Adrenal gland (tissue), 12 donors: ENCODE results near the gene KDM4B. TPM values are rescaled to one million over a fixed set of nuclear protein-coding genes. Genes with fewer than 3 reads are reported as not detected.

Source experiments
- DNase-seq, 7 donors: peaks; one replicate each; pipeline ENCODE4 v3.0.0-alpha.2; 2019 to 2020
- H3K27ac ChIP-seq, 5 donors: fragments of 200-600 bp; sonication (generic) in 4 of 5; 1 replicate in 3 of 5; 2 replicates in 2 of 5; pipeline versions ENCODE4 v1.5.1 to v1.8.0; 2016 to 2020; ENCODE audit warnings: mild to moderate bottlenecking in 1 of 5
- H3K27me3 ChIP-seq: fragments of 200-600 bp; 2 replicates; pipeline ENCODE4 v1.8.0; 2021
- H3K36me3 ChIP-seq, 2 donors: fragments of 200-600 bp; replicated peaks in 1 of 2; 1 replicate in 1 of 2; 2 replicates in 1 of 2; pipeline versions ENCODE4 v1.5.1 to v1.8.0; 2018 to 2022
- H3K4me1 ChIP-seq, 2 donors: fragments of 200-600 bp; replicated peaks in 1 of 2; 1 replicate in 1 of 2; 2 replicates in 1 of 2; pipeline versions ENCODE4 v1.5.1 to v1.8.0; 2018 to 2021
- H3K4me3 ChIP-seq, 4 donors: fragments of 200-600 bp; sonication (generic) in 3 of 4; one replicate each; pipeline ENCODE4 v1.5.1; 2016 to 2018
- H3K9me3 ChIP-seq, 3 donors: fragments of 200-600 bp; sonication (generic) in 1 of 3; replicated peaks in 1 of 3; 1 replicate in 2 of 3; 2 replicates in 1 of 3; pipeline versions ENCODE4 v1.5.1 to v1.8.0; 2016 to 2021
- POLR2A ChIP-seq, 2 donors: fragments of 450-650 bp; IDR thresholded peaks; one replicate each; pipeline ENCODE4 v1.6.1; 2017; ENCODE audit warnings: antibody characterized with exemption in 2 of 2, mild to moderate bottlenecking in 2 of 2, moderate library complexity in 1 of 2
- WGBS, 4 donors: extraction: QIAGEN DNeasy Blood & Tissue Kit in 2 of 4; methylation state at CpG; one replicate each; pipeline versions ENCODE4 v1.1.5 to v1.1.7; 2013 to 2017; 5-methylcytosine and 5-hydroxymethylcytosine counted together
- intact Hi-C, 2 donors: fragments of 100-400 bp; cut with DNase I; formaldehyde crosslinking; loops; one replicate each; pipeline versions ENCODE4 v1.14.1 to v1.15.0; 2022 to 2023
- polyA plus RNA-seq, 3 donors: library from polyadenylated mRNA; stranded (reverse); fragments of 200-250 nt in 2 of 3; fragments of 350-450 nt in 1 of 3; fragmentation: Illumina TruSeq in 1 of 3; extraction: RNeasy Lipid Tissue Mini Kit (QIAGEN cat#74804) in 1 of 3; gene quantifications; one replicate each; pipeline ENCODE4 v1.2.3, GENCODE V29; 2013 to 2014
- total RNA-seq, 9 donors: library from RNA; depleted of rRNA in 4 of 9; stranded (reverse); fragments of >200 nt in 4 of 9; fragments of 120-200 nt in 1 of 9; fragmentation: NEBNext Ultra II Directional in 1 of 9; extraction: Animal tissue kit (Norgen Biotek cat#: 25700) in 1 of 9; gene quantifications; one replicate each; pipeline versions ENCODE4 v1.1.0 to v1.2.4, GENCODE V29; 2013 to 2023
- TF ChIP-seq, protein P1 (sequence below), 6 experiments: fragments of 450-650 bp in 4 of 6; fragments of 200-600 bp in 2 of 6; sonication (generic) in 1 of 6; IDR thresholded peaks; 1 replicate in 5 of 6; 2 replicates in 1 of 6; pipeline versions ENCODE4 v1.5.1 to v1.8.0; 2016 to 2021; ENCODE audit warnings: antibody characterized with exemption in 6 of 6, mild to moderate bottlenecking in 2 of 6, moderate library complexity in 1 of 6
- donor health status: healthy with polysubstance abuse.
- donor health status: Bipolar disorder and iron deficiency.
- donor health status: DM: yes; HTN: yes; CAD: no.
- donor health status: DM: no; HTN: no; CAD: no.
- donor health status: DM: no; HTN: no; CAD: no.
- donor health status: DM: yes; HTN: yes; CAD: no.

The KDM4B gene
- total and polyA plus RNA-seq, 12 donors: 9.8 to 65.1 (median 39.9) TPM

GRCh38 chr19:5005096-5005495 lies 36.2 kb downstream of the KDM4B start:
- H3K27me3 ChIP-seq: no peaks in the 10 kb centered on the region
- no peaks in the 10 kb centered on the region for H3K9me3 ChIP-seq
- no peak overlapping the region for H3K4me3 ChIP-seq
- no peak for DNase-seq
- TF ChIP-seq, protein P1, sequence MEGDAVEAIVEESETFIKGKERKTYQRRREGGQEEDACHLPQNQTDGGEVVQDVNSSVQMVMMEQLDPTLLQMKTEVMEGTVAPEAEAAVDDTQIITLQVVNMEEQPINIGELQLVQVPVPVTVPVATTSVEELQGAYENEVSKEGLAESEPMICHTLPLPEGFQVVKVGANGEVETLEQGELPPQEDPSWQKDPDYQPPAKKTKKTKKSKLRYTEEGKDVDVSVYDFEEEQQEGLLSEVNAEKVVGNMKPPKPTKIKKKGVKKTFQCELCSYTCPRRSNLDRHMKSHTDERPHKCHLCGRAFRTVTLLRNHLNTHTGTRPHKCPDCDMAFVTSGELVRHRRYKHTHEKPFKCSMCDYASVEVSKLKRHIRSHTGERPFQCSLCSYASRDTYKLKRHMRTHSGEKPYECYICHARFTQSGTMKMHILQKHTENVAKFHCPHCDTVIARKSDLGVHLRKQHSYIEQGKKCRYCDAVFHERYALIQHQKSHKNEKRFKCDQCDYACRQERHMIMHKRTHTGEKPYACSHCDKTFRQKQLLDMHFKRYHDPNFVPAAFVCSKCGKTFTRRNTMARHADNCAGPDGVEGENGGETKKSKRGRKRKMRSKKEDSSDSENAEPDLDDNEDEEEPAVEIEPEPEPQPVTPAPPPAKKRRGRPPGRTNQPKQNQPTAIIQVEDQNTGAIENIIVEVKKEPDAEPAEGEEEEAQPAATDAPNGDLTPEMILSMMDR (IDR thresholded peaks at IDR 0.05): no peak
- TF ChIP-seq POLR2A (IDR thresholded peaks at IDR 0.05): no peak
- intact Hi-C loops: no loop called here
- H3K27ac ChIP-seq: peak overlapping the region in 1 of 5 donors; percentile 63
- peaks cover 7 to 22% of the 10 kb centered on the region in 2 donors for H3K4me1 ChIP-seq
- WGBS, 4 donors: 70 to 85% (median 79%) methylated on average over 2 to 5 of the region's 5 CpGs
- no peaks in the 10 kb centered on the region for H3K36me3 ChIP-seq

- H3K4me3 ChIP-seq: no peak overlapping the region
- no peaks in the 10 kb centered on the region for H3K9me3 ChIP-seq
- intact Hi-C loops: no loop called here
- no peaks in the 10 kb centered on the region for H3K27me3 ChIP-seq
- H3K27ac ChIP-seq: peak overlapping the region in 2 of 5 donors; percentile 36 to 63
- H3K36me3 ChIP-seq: no peaks in the 10 kb centered on the region
- peaks cover 7 to 23% of the 10 kb centered on the region in 2 donors for H3K4me1 ChIP-seq
- no peak for TF ChIP-seq POLR2A (IDR thresholded peaks at IDR 0.05)
- TF ChIP-seq, protein P1 (IDR thresholded peaks at IDR 0.05): no peak
- WGBS, 4 donors: 43 to 63% (median 58%) methylated on average over 9 to 10 of the region's 10 CpGs
- DNase-seq: peak in 4 of 7 donors; percentile 64 to 81 (median 74)
These were observed 37.3 kb downstream of the KDM4B start for GRCh38 chr19:5006201-5006600.

- peak overlapping the region in 1 of 5 donors; percentile 63 for H3K27ac ChIP-seq
- no peak for DNase-seq
- no peaks in the 10 kb centered on the region for H3K27me3 ChIP-seq
- intact Hi-C loops: no loop called here
- H3K4me1 ChIP-seq: peaks cover 7 to 24% of the 10 kb centered on the region in 2 donors
- no peak overlapping the region for H3K4me3 ChIP-seq
- H3K9me3 ChIP-seq: no peaks in the 10 kb centered on the region
- 90 to 95% (median 93%) methylated on average over 2 to 13 of the region's 13 CpGs for WGBS, 4 donors
- H3K36me3 ChIP-seq: no peaks in the 10 kb centered on the region
- TF ChIP-seq, protein P1 (IDR thresholded peaks at IDR 0.05): no peak
- TF ChIP-seq POLR2A (IDR thresholded peaks at IDR 0.05): no peak
These were observed 37.9 kb downstream of the KDM4B start for GRCh38 chr19:5006821-5007220.

DNA sequence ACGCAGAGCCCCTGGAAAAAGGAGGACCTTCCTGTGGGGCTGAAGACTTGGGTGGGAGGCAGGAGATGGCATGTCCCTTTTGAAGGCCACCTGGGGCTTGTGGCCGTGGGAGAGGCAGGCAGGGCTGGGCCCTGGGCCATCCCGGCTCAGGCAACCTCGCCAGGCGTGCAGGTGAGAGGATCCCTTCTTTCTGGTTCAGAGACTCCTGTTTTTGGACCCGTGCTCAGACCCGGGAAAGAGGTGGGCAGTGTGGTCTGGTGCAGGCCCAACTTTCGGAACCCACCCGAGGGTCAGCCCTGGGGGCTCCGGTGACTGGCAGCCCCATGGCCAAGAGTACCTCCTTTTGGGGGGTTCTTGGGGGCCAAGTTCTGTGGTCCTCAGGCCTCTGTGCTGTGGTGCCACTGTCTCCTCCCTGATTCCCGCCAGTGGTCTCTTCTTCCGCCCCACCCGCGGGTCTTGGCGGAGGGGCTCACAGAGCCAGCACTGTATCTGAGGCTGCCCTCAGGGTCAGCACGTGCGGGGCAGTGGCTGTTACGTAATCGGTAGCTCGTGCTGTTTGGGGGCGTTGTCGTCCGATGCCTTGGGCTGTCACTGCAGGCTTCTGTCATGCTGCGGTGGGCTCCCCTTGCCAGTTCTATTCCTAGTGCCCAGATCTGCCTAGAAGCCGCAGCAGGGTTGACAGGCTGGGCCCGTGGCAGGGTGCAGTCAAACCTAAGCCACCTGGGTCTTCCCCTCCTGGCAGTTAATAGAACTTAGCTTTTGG lies 42.7 kb downstream of the KDM4B start:
- intact Hi-C loops: no loop called here
- no peaks in the 10 kb centered on the region for H3K27me3 ChIP-seq
- DNase-seq: no peak
- no peak overlapping the region for H3K27ac ChIP-seq
- 64 to 74% (median 66%) methylated on average over 14 to 26 of the region's 26 CpGs for WGBS, 4 donors
- peaks cover 0 to 5% of the 10 kb centered on the region in 2 donors for H3K36me3 ChIP-seq
- no peak overlapping the region for H3K4me3 ChIP-seq
- H3K9me3 ChIP-seq: no peaks in the 10 kb centered on the region
- H3K4me1 ChIP-seq: peaks cover 4 to 12% of the 10 kb centered on the region in 2 donors
- TF ChIP-seq POLR2A (IDR thresholded peaks at IDR 0.05): no peak
- TF ChIP-seq, protein P1 (IDR thresholded peaks at IDR 0.05): no peak
